Fibroblast of lung (primary cell): ENCODE data around the gene ZNF599. TPM values are rescaled to one million over a fixed set of nuclear protein-coding genes. Genes with fewer than 3 reads are reported as not detected.

Experiments used
- DNase-seq, 2 donors: peaks; one replicate each; pipeline versions ENCODE4 v3.0.0 to v3.0.0-alpha.2; 2010; ENCODE audit warnings: low read depth in 2 of 2
- H2AFZ ChIP-seq: 2 replicates; pipeline ENCODE4 v1.5.1; 2012; ENCODE audit warnings: low read length, control low read depth, inconsistent platforms
- H3K27ac ChIP-seq: 2 replicates; pipeline ENCODE4 v1.5.1; 2011; ENCODE audit warnings: low read length, control low read depth; ENCODE audit not compliant: insufficient read depth
- H3K27me3 ChIP-seq: 2 replicates; pipeline ENCODE4 v1.5.1; 2011; ENCODE audit warnings: mild to moderate bottlenecking, low read length; ENCODE audit not compliant: control insufficient read depth, insufficient read depth
- H3K36me3 ChIP-seq: 2 replicates; pipeline ENCODE4 v1.5.1; 2011; ENCODE audit warnings: low read length; ENCODE audit not compliant: control insufficient read depth, insufficient read depth
- H3K4me1 ChIP-seq: 2 replicates; pipeline ENCODE4 v1.5.1; 2011; ENCODE audit warnings: low read length; ENCODE audit not compliant: control insufficient read depth, insufficient read depth; ENCODE audit errors: extremely low read depth
- H3K4me2 ChIP-seq: 2 replicates; pipeline ENCODE4 v1.5.1; 2011; ENCODE audit warnings: low read length, control low read depth; ENCODE audit not compliant: insufficient read depth; ENCODE audit errors: extremely low read depth
- H3K4me3 ChIP-seq, 4 experiments: fragments of 200-600 bp in 1 of 4; sonication (generic) in 1 of 4; replicated peaks in 1 of 4; 2 replicates each; pipeline ENCODE4 v1.5.1; 2011 to 2016; ENCODE audit warnings: low read length in 4 of 4, low read depth in 3 of 4, mild to moderate bottlenecking in 3 of 4, control low read depth in 2 of 4, inconsistent platforms in 1 of 4, mixed read lengths in 1 of 4; ENCODE audit not compliant: insufficient read depth in 1 of 4; ENCODE audit errors: control extremely low read depth in 1 of 4
- H3K79me2 ChIP-seq: 2 replicates; pipeline ENCODE4 v1.5.1; 2012; ENCODE audit warnings: mild to moderate bottlenecking, low read length, inconsistent platforms; ENCODE audit not compliant: control insufficient read depth, insufficient read depth
- H3K9ac ChIP-seq: 2 replicates; pipeline ENCODE4 v1.5.1; 2011; ENCODE audit warnings: mild to moderate bottlenecking, low read length, control low read depth; ENCODE audit not compliant: insufficient read depth
- H3K9me3 ChIP-seq: 2 replicates; pipeline ENCODE4 v1.5.1; 2012; ENCODE audit warnings: low read depth, low read length; ENCODE audit not compliant: control insufficient read depth, insufficient read depth
- H4K20me1 ChIP-seq: 2 replicates; pipeline ENCODE4 v1.5.1; 2011; ENCODE audit warnings: low read length; ENCODE audit not compliant: control insufficient read depth, insufficient read depth; ENCODE audit errors: extremely low read depth
- EZH2 ChIP-seq: IDR thresholded peaks from 2 replicates; pipeline ENCODE4 v1.5.1; 2012; ENCODE audit warnings: low read length, control low read depth, mild to moderate bottlenecking; ENCODE audit errors: missing control alignments
- polyA plus RNA-seq, 2 donors: library from polyadenylated mRNA; depleted of rRNA in 1 of 2; stranded (reverse) in 1 of 2; unstranded in 1 of 2; fragments of >200 nt; gene quantifications; 2 replicates each; pipeline ENCODE4 v1.2.1, GENCODE V29; 2011 to 2012; ENCODE audit warnings: missing spikeins in 1 of 2
- total RNA-seq: library from RNA; depleted of rRNA; stranded (reverse); fragments of >200 nt; gene quantifications from 2 replicates; pipeline ENCODE4 v1.2.1, GENCODE V29; 2014
- TF ChIP-seq, protein P1 (sequence below), 2 donors: IDR thresholded peaks in 1 of 2; conservative IDR thresholded peaks in 1 of 2; 1 replicate in 1 of 2; 2 replicates in 1 of 2; pipeline ENCODE4 v1.5.1; 2011 to 2012; ENCODE audit warnings: low read length in 2 of 2, control low read depth in 1 of 2, inconsistent platforms in 1 of 2, low read depth in 1 of 2, mild to moderate bottlenecking in 1 of 2

ZNF599 gene
- total and polyA plus RNA-seq, 2 donors (not counting 1 experiment from before 2014, with no cell fraction given), result 4.0 to 5.4 TPM

GRCh38 chr19:34788074-34788473 lies 15.1 kb upstream of the ZNF599 start:
- Histone ChIP-seq H4K20me1 (no peaks in the 10 kb centered on the region), H3K9ac (no peak overlapping the region), H3K79me2 (no peaks in the 10 kb centered on the region), H3K27ac (no peak overlapping the region), H3K4me1 (no peaks in the 10 kb centered on the region), H3K27me3 (no peaks in the 10 kb centered on the region), H3K9me3 (no peaks in the 10 kb centered on the region), H3K4me3 (no peak overlapping the region), H3K4me2 (no peak overlapping the region), H2AFZ (no peak overlapping the region), H3K36me3 (no peaks in the 10 kb centered on the region)
- no peak for TF ChIP-seq EZH2
- TF ChIP-seq, protein P1, sequence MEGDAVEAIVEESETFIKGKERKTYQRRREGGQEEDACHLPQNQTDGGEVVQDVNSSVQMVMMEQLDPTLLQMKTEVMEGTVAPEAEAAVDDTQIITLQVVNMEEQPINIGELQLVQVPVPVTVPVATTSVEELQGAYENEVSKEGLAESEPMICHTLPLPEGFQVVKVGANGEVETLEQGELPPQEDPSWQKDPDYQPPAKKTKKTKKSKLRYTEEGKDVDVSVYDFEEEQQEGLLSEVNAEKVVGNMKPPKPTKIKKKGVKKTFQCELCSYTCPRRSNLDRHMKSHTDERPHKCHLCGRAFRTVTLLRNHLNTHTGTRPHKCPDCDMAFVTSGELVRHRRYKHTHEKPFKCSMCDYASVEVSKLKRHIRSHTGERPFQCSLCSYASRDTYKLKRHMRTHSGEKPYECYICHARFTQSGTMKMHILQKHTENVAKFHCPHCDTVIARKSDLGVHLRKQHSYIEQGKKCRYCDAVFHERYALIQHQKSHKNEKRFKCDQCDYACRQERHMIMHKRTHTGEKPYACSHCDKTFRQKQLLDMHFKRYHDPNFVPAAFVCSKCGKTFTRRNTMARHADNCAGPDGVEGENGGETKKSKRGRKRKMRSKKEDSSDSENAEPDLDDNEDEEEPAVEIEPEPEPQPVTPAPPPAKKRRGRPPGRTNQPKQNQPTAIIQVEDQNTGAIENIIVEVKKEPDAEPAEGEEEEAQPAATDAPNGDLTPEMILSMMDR (conservative IDR thresholded peaks at IDR 0.05 in 1 of 2, IDR thresholded peaks at IDR 0.05 in 1 of 2; ENCODE audit: low read depth in 1 of 2, low read length in 2 of 2), result no peak
- DNase-seq, result no peak

DNA sequence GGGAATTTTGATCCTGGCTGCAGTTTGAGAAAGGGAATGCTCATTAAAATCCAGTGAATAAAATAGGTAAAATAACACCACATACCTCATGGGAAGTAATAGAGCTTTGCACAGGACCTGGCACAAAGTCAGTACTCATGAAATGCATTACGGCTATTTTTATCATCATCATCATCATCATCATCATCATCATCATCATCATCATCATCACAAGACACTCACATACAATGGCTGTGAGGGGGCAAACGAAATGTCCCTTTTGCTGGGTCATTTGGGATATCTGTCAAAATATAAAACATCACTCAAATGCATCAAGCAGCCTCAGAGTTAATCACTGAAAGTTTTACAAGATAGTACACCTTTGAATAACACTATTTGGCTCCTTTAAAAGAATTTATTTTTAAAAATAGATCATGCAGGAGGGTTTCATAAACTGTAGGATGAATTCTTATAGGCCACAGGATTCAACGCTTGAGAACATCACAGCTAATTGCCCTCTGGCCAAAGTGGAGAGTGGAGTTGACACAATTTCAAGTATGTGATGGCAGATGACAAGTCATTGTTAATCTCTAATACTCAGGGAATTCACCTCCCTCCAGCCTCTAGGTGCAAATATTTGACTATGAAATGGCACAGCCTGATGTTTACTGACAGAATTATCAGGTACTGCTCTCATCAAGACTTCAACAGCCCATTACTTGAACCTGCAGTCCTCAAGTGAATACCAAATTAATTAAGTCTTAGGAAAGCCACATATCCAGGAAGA lies 14.2 kb upstream of the ZNF599 start:
- Histone ChIP-seq H3K4me3 (no peak overlapping the region), H3K4me2 (no peak overlapping the region), H3K4me1 (no peaks in the 10 kb centered on the region), H3K27ac (no peak overlapping the region), H2AFZ (no peak overlapping the region), H3K79me2 (no peaks in the 10 kb centered on the region), H3K9me3 (no peaks in the 10 kb centered on the region), H3K36me3 (no peaks in the 10 kb centered on the region), H3K27me3 (no peaks in the 10 kb centered on the region), H3K9ac (no peak overlapping the region), H4K20me1 (no peaks in the 10 kb centered on the region)
- no peak for DNase-seq
- TF ChIP-seq, protein P1 (conservative IDR thresholded peaks at IDR 0.05 in 1 of 2, IDR thresholded peaks at IDR 0.05 in 1 of 2; ENCODE audit: low read depth in 1 of 2, low read length in 2 of 2), result no peak
- TF ChIP-seq EZH2, result no peak

GRCh38 chr19:34786236-34786635 lies 13.2 kb upstream of the ZNF599 start:
- H3K4me1 ChIP-seq, result no peaks in the 10 kb centered on the region
- H3K4me3 ChIP-seq, result no peak overlapping the region
- DNase-seq, result no peak
- H3K4me2 ChIP-seq, result no peak overlapping the region
- no peaks in the 10 kb centered on the region for H3K36me3 ChIP-seq
- no peak overlapping the region for H3K27ac ChIP-seq
- no peaks in the 10 kb centered on the region for H3K79me2 ChIP-seq
- H2AFZ ChIP-seq, result no peak overlapping the region
- H4K20me1 ChIP-seq, result no peaks in the 10 kb centered on the region
- H3K9ac ChIP-seq, result no peak overlapping the region
- no peak for TF ChIP-seq EZH2
- TF ChIP-seq, protein P1 (conservative IDR thresholded peaks at IDR 0.05 in 1 of 2, IDR thresholded peaks at IDR 0.05 in 1 of 2; ENCODE audit: low read depth in 1 of 2, low read length in 2 of 2), result no peak
- H3K9me3 ChIP-seq, result no peaks in the 10 kb centered on the region
- no peaks in the 10 kb centered on the region for H3K27me3 ChIP-seq
